D721Med (cell line): Measurements from ENCODE around the gene CD6.
"Not testable (repeated sequence)": the region's sequence is repeated elsewhere in the genome, so short reads cannot be mapped to it uniquely, and the experiment has no call there.

Experiments
- DNase-seq: peaks from one replicate; pipeline ENCODE4 v3.0.0; 2011; ENCODE audit warnings: low spot score; ENCODE audit not compliant: insufficient read length
- FAIRE-seq: peaks from 2 replicates; lab custom pipeline; 2011; peaks lifted over from hg19 to GRCh38; lab: Jason Lieb, UNC
- TF ChIP-seq, protein P1 (sequence below): IDR thresholded peaks from 2 replicates; pipeline ENCODE4 v1.5.1; 2012; ENCODE audit warnings: mild to moderate bottlenecking, control low read depth; ENCODE audit not compliant: insufficient read depth; ENCODE audit errors: missing control alignments

The CD6 gene

GRCh38 chr11:60966890-60967289 lies 4.6 kb upstream of the CD6 start:
- TF ChIP-seq, protein P1, sequence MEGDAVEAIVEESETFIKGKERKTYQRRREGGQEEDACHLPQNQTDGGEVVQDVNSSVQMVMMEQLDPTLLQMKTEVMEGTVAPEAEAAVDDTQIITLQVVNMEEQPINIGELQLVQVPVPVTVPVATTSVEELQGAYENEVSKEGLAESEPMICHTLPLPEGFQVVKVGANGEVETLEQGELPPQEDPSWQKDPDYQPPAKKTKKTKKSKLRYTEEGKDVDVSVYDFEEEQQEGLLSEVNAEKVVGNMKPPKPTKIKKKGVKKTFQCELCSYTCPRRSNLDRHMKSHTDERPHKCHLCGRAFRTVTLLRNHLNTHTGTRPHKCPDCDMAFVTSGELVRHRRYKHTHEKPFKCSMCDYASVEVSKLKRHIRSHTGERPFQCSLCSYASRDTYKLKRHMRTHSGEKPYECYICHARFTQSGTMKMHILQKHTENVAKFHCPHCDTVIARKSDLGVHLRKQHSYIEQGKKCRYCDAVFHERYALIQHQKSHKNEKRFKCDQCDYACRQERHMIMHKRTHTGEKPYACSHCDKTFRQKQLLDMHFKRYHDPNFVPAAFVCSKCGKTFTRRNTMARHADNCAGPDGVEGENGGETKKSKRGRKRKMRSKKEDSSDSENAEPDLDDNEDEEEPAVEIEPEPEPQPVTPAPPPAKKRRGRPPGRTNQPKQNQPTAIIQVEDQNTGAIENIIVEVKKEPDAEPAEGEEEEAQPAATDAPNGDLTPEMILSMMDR = no peak
- DNase-seq = no peak
- no peak for FAIRE-seq

DNA sequence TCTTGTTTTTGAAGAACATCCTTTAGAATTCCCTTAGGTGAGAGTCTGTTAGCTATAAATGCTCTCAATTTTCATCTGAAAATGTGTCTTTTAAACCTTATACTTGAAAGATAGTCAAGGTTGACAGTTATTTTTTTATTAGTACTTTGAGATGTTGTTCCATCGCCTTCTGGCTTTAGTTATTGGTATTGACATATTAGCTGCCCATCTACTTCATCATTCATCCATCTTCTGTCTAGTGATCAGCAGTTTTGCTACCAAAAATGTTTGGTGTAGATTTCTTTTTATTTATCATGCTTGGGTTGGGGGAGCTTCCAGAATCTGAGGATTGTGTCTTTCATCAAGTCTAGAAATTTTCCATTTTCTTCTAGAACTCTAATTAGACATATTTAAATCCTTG lies 3.3 kb upstream of the CD6 start:
- TF ChIP-seq, protein P1 = no peak
- no peak for FAIRE-seq
- DNase-seq = no peak

DNA sequence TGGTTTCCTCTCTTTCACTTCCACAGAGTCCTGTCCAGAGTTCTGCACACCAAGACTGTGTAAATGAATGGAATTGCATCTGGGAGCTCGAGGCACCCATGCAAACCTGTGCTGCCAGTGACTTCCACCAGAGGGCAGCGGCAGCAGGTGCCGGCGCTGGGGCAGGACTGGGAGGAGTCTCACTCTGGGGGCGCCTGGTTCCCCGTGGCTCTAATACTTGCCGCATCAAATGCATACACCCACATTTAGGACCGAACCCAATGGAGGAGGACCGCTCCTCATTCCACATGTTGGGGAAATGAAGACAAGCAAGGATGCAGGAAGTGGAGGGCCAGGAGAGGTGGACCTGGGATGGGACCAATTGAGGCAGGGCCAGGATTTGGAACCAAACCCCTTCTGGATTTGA lies 1.1 kb upstream of the CD6 start:
- TF ChIP-seq, protein P1 = peak; percentile 61
- DNase-seq (no peak), FAIRE-seq (no peak)

GRCh38 chr11:60970890-60971289 lies 590 bp upstream of the CD6 start:
- DNase-seq (no peak), FAIRE-seq (no peak)
- TF ChIP-seq, protein P1 = no peak

GRCh38 chr11:60972182-60973030 lies 926 bp downstream of the CD6 start:
- TF ChIP-seq, protein P1 = no peak
- DNase-seq = no peak
- no peak for FAIRE-seq

GRCh38 chr11:60973699-60974098 lies 2.2 kb downstream of the CD6 start:
- DNase-seq (no peak), FAIRE-seq (no peak)
- TF ChIP-seq, protein P1 = no peak

GRCh38 chr11:60974316-60974715 lies 2.8 kb downstream of the CD6 start:
- not testable (repeated sequence) for FAIRE-seq, DNase-seq
